Measurements from ENCODE around the gene NPHS2.
"Not testable (repeated sequence)": the region's sequence is repeated elsewhere in the genome, so short reads cannot be mapped to it uniquely, and the experiment has no call there.

NPHS2 gene

GRCh38 chr1:179545321-179545720 lies 30.4 kb downstream of the NPHS2 start:
- no peak for DNase-seq

- DNase-seq = no peak
Observed at GRCh38 chr1:179541774-179542173, 34.0 kb downstream of the NPHS2 start.

- DNase-seq = no peak
Observed at GRCh38 chr1:179530352-179530751, 45.4 kb downstream of the NPHS2 start.

- DNase-seq = no peak
Observed at GRCh38 chr1:179529482-179530195, 46.1 kb downstream of the NPHS2 start.

- DNase-seq = not testable (repeated sequence)
Observed at GRCh38 chr1:179518544-179518943, 57.2 kb downstream of the NPHS2 start.

- no peak for DNase-seq
Observed at GRCh38 chr1:179516976-179517705, 58.6 kb downstream of the NPHS2 start.

- no peak for DNase-seq
Observed at GRCh38 chr1:179510038-179510437, 65.7 kb downstream of the NPHS2 start.

- no peak for DNase-seq
Observed at GRCh38 chr1:179509384-179509783, 66.4 kb downstream of the NPHS2 start.

- DNase-seq = no peak
Observed at GRCh38 chr1:179506199-179506598, 69.5 kb downstream of the NPHS2 start.
